H9 (cell line): ENCODE measurements around the gene UNC79. TPM values are rescaled to one million over a fixed set of nuclear protein-coding genes. Genes with fewer than 3 reads are reported as not detected.
A peak's percentile ranks its signal among the peaks of the same experiment; 100 is the strongest.

ENCODE experiments used
- DNase-seq: peaks from one replicate; pipeline ENCODE4 v3.0.0-alpha.2; 2017
- H2AFZ ChIP-seq: one replicate; pipeline ENCODE4 v1.6.1; 2013; ENCODE audit warnings: mild to moderate bottlenecking, low read length, control low read depth, moderate library complexity
- H2AK5ac ChIP-seq: 2 replicates; pipeline ENCODE4 v1.6.1; 2013; ENCODE audit warnings: low read length, control low read depth, mixed read lengths; ENCODE audit not compliant: insufficient read length
- H2BK120ac ChIP-seq: one replicate; pipeline ENCODE4 v1.6.1; 2013; ENCODE audit warnings: low read depth, mild to moderate bottlenecking, low read length, control low read depth, inconsistent platforms; ENCODE audit not compliant: poor library complexity, severe bottlenecking
- H2BK12ac ChIP-seq: 2 replicates; pipeline ENCODE4 v1.6.1; 2013; ENCODE audit warnings: low read length, control low read depth, mixed read lengths, low read depth; ENCODE audit not compliant: insufficient read length
- H2BK15ac ChIP-seq: 2 replicates; pipeline ENCODE4 v1.6.1; 2013; ENCODE audit warnings: low read depth, low read length, control low read depth
- H2BK20ac ChIP-seq: one replicate; pipeline ENCODE4 v1.6.1; 2013; ENCODE audit warnings: low read depth, mild to moderate bottlenecking, low read length, control low read depth, inconsistent platforms; ENCODE audit not compliant: poor library complexity, severe bottlenecking
- H2BK5ac ChIP-seq: 2 replicates; pipeline ENCODE4 v1.6.1; 2013; ENCODE audit warnings: low read length, control low read depth, mixed read lengths; ENCODE audit not compliant: insufficient read length
- H3K14ac ChIP-seq: 2 replicates; pipeline ENCODE4 v1.6.1; 2013; ENCODE audit warnings: low read length, control low read depth; ENCODE audit not compliant: insufficient read depth
- H3K18ac ChIP-seq: 2 replicates; pipeline ENCODE4 v1.6.1; 2013; ENCODE audit warnings: low read depth, mild to moderate bottlenecking, mixed read lengths, low read length, control low read depth; ENCODE audit not compliant: insufficient read length
- H3K23ac ChIP-seq: 2 replicates; pipeline ENCODE4 v1.6.1; 2013; ENCODE audit warnings: low read length, control low read depth, mixed read lengths, low read depth; ENCODE audit not compliant: insufficient read length
- H3K23me2 ChIP-seq: 2 replicates; pipeline ENCODE4 v1.6.1; 2013; ENCODE audit warnings: low read depth, mild to moderate bottlenecking, mixed read lengths, low read length, control low read depth; ENCODE audit not compliant: insufficient read length, poor library complexity, severe bottlenecking
- H3K27ac ChIP-seq: 2 replicates; pipeline ENCODE4 v1.5.1; 2013; ENCODE audit warnings: low read length, control low read depth, mixed read lengths, low read depth; ENCODE audit not compliant: insufficient read length
- H3K27me3 ChIP-seq: 2 replicates; pipeline ENCODE4 v1.6.1; 2013; ENCODE audit warnings: low read length, control low read depth, inconsistent platforms; ENCODE audit not compliant: insufficient read depth
- H3K4ac ChIP-seq: 2 replicates; pipeline ENCODE4 v1.6.1; 2013; ENCODE audit warnings: low read depth, mild to moderate bottlenecking, control low read depth, inconsistent platforms, low read length, moderate library complexity
- H3K4me1 ChIP-seq: 2 replicates; pipeline ENCODE4 v1.6.1; 2013; ENCODE audit warnings: low read length, control low read depth, inconsistent platforms; ENCODE audit not compliant: insufficient read depth
- H3K4me2 ChIP-seq: 2 replicates; pipeline ENCODE4 v1.6.1; 2013; ENCODE audit warnings: low read length, control low read depth, mixed read lengths; ENCODE audit not compliant: insufficient read length, insufficient read depth
- H3K56ac ChIP-seq: 2 replicates; pipeline ENCODE4 v1.6.1; 2013; ENCODE audit warnings: low read depth, mild to moderate bottlenecking, mixed read lengths, low read length, control low read depth; ENCODE audit not compliant: insufficient read length
- H3K79me1 ChIP-seq: 2 replicates; pipeline ENCODE4 v1.6.1; 2013; ENCODE audit warnings: low read depth, mild to moderate bottlenecking, moderate library complexity, low read length, control low read depth, inconsistent platforms; ENCODE audit not compliant: insufficient read depth, poor library complexity, severe bottlenecking
- H3K79me2 ChIP-seq: 2 replicates; pipeline ENCODE4 v1.6.1; 2013; ENCODE audit warnings: low read length, control low read depth, inconsistent platforms; ENCODE audit not compliant: insufficient read depth
- H3K9ac ChIP-seq: 2 replicates; pipeline ENCODE4 v1.6.1; 2013; ENCODE audit warnings: low read length, control low read depth, mixed read lengths; ENCODE audit not compliant: insufficient read length; ENCODE audit errors: extremely low read depth
- H3K9me3 ChIP-seq: one replicate; pipeline ENCODE4 v1.6.1; 2013; ENCODE audit warnings: low read depth, low read length, inconsistent platforms; ENCODE audit not compliant: control insufficient read depth
- H3T11ph ChIP-seq: one replicate; pipeline ENCODE4 v1.6.1; 2013; ENCODE audit warnings: mild to moderate bottlenecking, low read length, control low read depth, inconsistent platforms
- H4K20me1 ChIP-seq: one replicate; pipeline ENCODE4 v1.6.1; 2013; ENCODE audit not compliant: control insufficient read depth, insufficient read length, insufficient read depth
- H4K5ac ChIP-seq: 2 replicates; pipeline ENCODE4 v1.6.1; 2013; ENCODE audit warnings: low read depth, mild to moderate bottlenecking, mixed read lengths, low read length, control low read depth; ENCODE audit not compliant: insufficient read length
- H4K8ac ChIP-seq: replicated peaks from 2 replicates; pipeline ENCODE4 v1.6.1; 2013; ENCODE audit warnings: low read length, control low read depth, mixed read lengths, low read depth; ENCODE audit not compliant: insufficient read length
- H4K91ac ChIP-seq: 2 replicates; pipeline ENCODE4 v1.6.1; 2013; ENCODE audit warnings: low read depth, mild to moderate bottlenecking, moderate library complexity, mixed read lengths, low read length, control low read depth; ENCODE audit not compliant: insufficient read length
- H3K27ac Mint-ChIP-seq, 3 experiments: 2 replicates in 2 of 3; 3 replicates in 1 of 3; pipeline ENCODE4 v1.8.0; 2020 to 2021; ENCODE audit warnings: mixed read lengths in 3 of 3, mild to moderate bottlenecking in 1 of 3, moderate library complexity in 1 of 3
- H3K27me3 Mint-ChIP-seq: 2 replicates; pipeline ENCODE4 v1.8.0; 2021; ENCODE audit warnings: low read depth, mild to moderate bottlenecking, moderate library complexity, mixed read lengths
- H3K36me3 Mint-ChIP-seq, 3 experiments: 2 replicates in 2 of 3; 3 replicates in 1 of 3; pipeline ENCODE4 v1.8.0; 2020 to 2021; ENCODE audit warnings: low read depth in 3 of 3, mixed read lengths in 3 of 3; ENCODE audit not compliant: insufficient read depth in 1 of 3
- H3K4me1 Mint-ChIP-seq, 2 experiments: 2 replicates each; pipeline ENCODE4 v1.8.0; 2020; ENCODE audit warnings: mixed read lengths in 2 of 2
- H3K4me3 Mint-ChIP-seq, 2 experiments: 2 replicates in 1 of 2; 3 replicates in 1 of 2; pipeline ENCODE4 v1.8.0; 2020 to 2021; ENCODE audit warnings: mild to moderate bottlenecking in 2 of 2, mixed read lengths in 2 of 2, moderate library complexity in 1 of 2
- H3K9me3 Mint-ChIP-seq, 2 experiments: 2 replicates in 1 of 2; 3 replicates in 1 of 2; pipeline ENCODE4 v1.8.0; 2020; ENCODE audit warnings: mild to moderate bottlenecking in 2 of 2, mixed read lengths in 2 of 2, moderate library complexity in 1 of 2
- WGBS: extraction: QIAGEN DNeasy Blood & Tissue Kit; methylation state at CpG from one replicate; pipeline ENCODE4 v1.1.7; 2013; ENCODE audit warnings: missing lambda C conversion rate, low lambda C conversion rate, mixed read lengths; ENCODE audit not compliant: insufficient read length; ENCODE audit errors: extremely low coverage; 5-methylcytosine and 5-hydroxymethylcytosine counted together
- total RNA-seq: library from RNA; stranded (reverse); gene quantifications from 2 replicates; pipeline ENCODE4 v1.2.1, GENCODE V29; 2021
- TF ChIP-seq, protein P1 (sequence below): fragments of 200-600 bp; sonication (generic); conservative IDR thresholded peaks from 3 replicates; pipeline ENCODE4 v1.8.0; 2021; ENCODE audit warnings: antibody characterized with exemption, mild to moderate bottlenecking

Gene UNC79
- total RNA-seq, 1 experiment from 2014 or later, result 3.0 TPM

DNA sequence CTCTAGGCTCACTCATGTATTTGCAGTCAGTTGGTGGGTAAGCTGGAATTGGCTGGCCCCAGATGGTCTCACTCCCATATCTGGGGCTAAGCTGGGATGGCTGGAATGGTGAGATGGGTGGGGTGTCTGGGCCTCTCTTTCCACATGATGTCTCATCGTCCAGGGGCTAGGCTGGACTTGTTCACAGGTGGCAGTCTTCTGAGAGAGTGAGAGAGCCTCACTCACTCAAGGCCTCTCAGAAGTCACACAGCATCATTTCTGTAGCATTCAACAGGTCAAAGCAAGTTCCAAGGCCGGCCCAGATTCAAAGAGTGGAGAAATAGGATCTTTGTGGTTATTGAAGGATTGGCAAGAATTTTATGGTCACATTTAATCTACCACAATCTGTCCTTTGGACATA, 102.7 kb downstream of the UNC79 start:
- Mint-ChIP-seq H3K36me3 (peaks cover 0 to 1% (median 0%) of the 10 kb centered on the region in 3 experiments; a peak in 2 of 7 replicates), H3K27ac (0 out of 7 replicates have a peak overlapping the region, but pooled peaks of 1 of the 3 experiments have one; percentile 7), H3K4me3 (no peak overlapping the region), H3K27me3 (no peaks in the 10 kb centered on the region), H3K9me3 (no peaks in the 10 kb centered on the region), H3K4me1 (peaks cover 0 to 6% of the 10 kb centered on the region in 2 experiments; a peak in 1 of 4 replicates)
- Histone ChIP-seq H2BK15ac (no peak overlapping the region), H3K4me2 (no peak overlapping the region), H3K9me3 (no peaks in the 10 kb centered on the region), H3K79me2 (no peaks in the 10 kb centered on the region), H3K27me3 (no peaks in the 10 kb centered on the region), H2BK5ac (no peak overlapping the region), H3K23me2 (no peaks in the 10 kb centered on the region), H3K56ac (no peak overlapping the region), H4K8ac (no peak overlapping the region), H3K18ac (no peak overlapping the region), H3K23ac (no peak overlapping the region), H4K20me1 (no peaks in the 10 kb centered on the region), H3T11ph (no peak overlapping the region), H4K5ac (no peak overlapping the region), H3K4ac (no peak overlapping the region), H3K27ac (no peak overlapping the region), H2AFZ (no peak overlapping the region), H2AK5ac (no peak overlapping the region), H3K4me1 (no peaks in the 10 kb centered on the region), H3K14ac (no peak overlapping the region), H4K91ac (no peak overlapping the region), H3K9ac (no peak overlapping the region), H2BK12ac (no peak overlapping the region), H3K79me1 (no peaks in the 10 kb centered on the region), H2BK20ac (no peak overlapping the region), H2BK120ac (no peak overlapping the region)
- TF ChIP-seq, protein P1, sequence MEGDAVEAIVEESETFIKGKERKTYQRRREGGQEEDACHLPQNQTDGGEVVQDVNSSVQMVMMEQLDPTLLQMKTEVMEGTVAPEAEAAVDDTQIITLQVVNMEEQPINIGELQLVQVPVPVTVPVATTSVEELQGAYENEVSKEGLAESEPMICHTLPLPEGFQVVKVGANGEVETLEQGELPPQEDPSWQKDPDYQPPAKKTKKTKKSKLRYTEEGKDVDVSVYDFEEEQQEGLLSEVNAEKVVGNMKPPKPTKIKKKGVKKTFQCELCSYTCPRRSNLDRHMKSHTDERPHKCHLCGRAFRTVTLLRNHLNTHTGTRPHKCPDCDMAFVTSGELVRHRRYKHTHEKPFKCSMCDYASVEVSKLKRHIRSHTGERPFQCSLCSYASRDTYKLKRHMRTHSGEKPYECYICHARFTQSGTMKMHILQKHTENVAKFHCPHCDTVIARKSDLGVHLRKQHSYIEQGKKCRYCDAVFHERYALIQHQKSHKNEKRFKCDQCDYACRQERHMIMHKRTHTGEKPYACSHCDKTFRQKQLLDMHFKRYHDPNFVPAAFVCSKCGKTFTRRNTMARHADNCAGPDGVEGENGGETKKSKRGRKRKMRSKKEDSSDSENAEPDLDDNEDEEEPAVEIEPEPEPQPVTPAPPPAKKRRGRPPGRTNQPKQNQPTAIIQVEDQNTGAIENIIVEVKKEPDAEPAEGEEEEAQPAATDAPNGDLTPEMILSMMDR, result no peak
- no peak for DNase-seq
- WGBS, result no CpG with 5 or more reads among the region's 2 CpGs
